OCI-LY3 (cell line): Measurements from ENCODE around the gene HIVEP3.
A peak's percentile ranks its signal among the peaks of the same experiment; 100 is the strongest.

Source experiments
- H2AFZ ChIP-seq: fragments of 200-600, 300-600 bp; shearing (Covaris generic); 2 replicates; pipeline ENCODE4 v1.6.0; 2014; ENCODE audit warnings: antibody characterized with exemption, low read depth, low read length
- H3K27ac ChIP-seq: fragments of 200-600, 300-600 bp; sonication (generic); 2 replicates; pipeline ENCODE4 v1.5.1; 2014; ENCODE audit warnings: mild to moderate bottlenecking, low read length, moderate library complexity, mixed read lengths
- H3K27me3 ChIP-seq: fragments of 200-600, 300-600 bp; sonication (generic); 2 replicates; pipeline ENCODE4 v1.6.1; 2014; ENCODE audit warnings: low read depth, low read length, mixed read lengths
- H3K36me3 ChIP-seq: fragments of 200-600, 300-600 bp; sonication (generic); replicated peaks from 2 replicates; pipeline ENCODE3; 2014; ENCODE audit warnings: low read depth, low read length, mixed read lengths
- H3K4me1 ChIP-seq: fragments of 300-600, 200-600 bp; sonication (generic); 2 replicates; pipeline ENCODE4 v1.6.1; 2014; ENCODE audit warnings: low read length, mixed read lengths
- H3K4me2 ChIP-seq: fragments of 200-600, 300-600 bp; sonication (generic); 2 replicates; pipeline ENCODE4 v1.6.1; 2014; ENCODE audit warnings: low read length, mixed read lengths
- H3K4me3 ChIP-seq: fragments of 300-600, 200-600 bp; sonication (generic); 2 replicates; pipeline ENCODE4 v1.5.1; 2014; ENCODE audit warnings: antibody characterized with exemption, mild to moderate bottlenecking, low read length, moderate library complexity
- H3K79me2 ChIP-seq: fragments of 300-600, 200-600 bp; shearing (Covaris generic); 2 replicates; pipeline ENCODE4 v1.6.1; 2014; ENCODE audit warnings: mild to moderate bottlenecking, low read length, mixed read lengths
- H3K9ac ChIP-seq: fragments of 300-600, 200-600 bp; shearing (Covaris generic); 2 replicates; pipeline ENCODE4 v1.6.0; 2014; ENCODE audit warnings: mild to moderate bottlenecking, low read length, moderate library complexity
- H3K9me3 ChIP-seq: fragments of 200-600, 300-600 bp; shearing (Covaris generic); 2 replicates; pipeline ENCODE4 v1.6.1; 2014; ENCODE audit warnings: low read length, mixed read lengths; ENCODE audit not compliant: insufficient read depth
- H4K20me1 ChIP-seq: fragments of 200-600, 300-600 bp; sonication (generic); 2 replicates; pipeline ENCODE4 v1.6.1; 2016; ENCODE audit warnings: low read length, mixed read lengths; ENCODE audit not compliant: insufficient read depth
- EZH2phosphoT487 ChIP-seq: fragments of 200-600 bp; shearing (Covaris generic); IDR thresholded peaks from 2 replicates; pipeline ENCODE4 v1.6.1; 2018; ENCODE audit warnings: antibody characterized with exemption, mixed run types, low read depth
- TF ChIP-seq, protein P1 (sequence below): fragments of 200-600, 300-600 bp; sonication (generic); IDR thresholded peaks from 2 replicates; pipeline ENCODE4 v1.5.1; 2014; ENCODE audit warnings: antibody characterized with exemption, low read length, low read depth

The HIVEP3 gene

DNA sequence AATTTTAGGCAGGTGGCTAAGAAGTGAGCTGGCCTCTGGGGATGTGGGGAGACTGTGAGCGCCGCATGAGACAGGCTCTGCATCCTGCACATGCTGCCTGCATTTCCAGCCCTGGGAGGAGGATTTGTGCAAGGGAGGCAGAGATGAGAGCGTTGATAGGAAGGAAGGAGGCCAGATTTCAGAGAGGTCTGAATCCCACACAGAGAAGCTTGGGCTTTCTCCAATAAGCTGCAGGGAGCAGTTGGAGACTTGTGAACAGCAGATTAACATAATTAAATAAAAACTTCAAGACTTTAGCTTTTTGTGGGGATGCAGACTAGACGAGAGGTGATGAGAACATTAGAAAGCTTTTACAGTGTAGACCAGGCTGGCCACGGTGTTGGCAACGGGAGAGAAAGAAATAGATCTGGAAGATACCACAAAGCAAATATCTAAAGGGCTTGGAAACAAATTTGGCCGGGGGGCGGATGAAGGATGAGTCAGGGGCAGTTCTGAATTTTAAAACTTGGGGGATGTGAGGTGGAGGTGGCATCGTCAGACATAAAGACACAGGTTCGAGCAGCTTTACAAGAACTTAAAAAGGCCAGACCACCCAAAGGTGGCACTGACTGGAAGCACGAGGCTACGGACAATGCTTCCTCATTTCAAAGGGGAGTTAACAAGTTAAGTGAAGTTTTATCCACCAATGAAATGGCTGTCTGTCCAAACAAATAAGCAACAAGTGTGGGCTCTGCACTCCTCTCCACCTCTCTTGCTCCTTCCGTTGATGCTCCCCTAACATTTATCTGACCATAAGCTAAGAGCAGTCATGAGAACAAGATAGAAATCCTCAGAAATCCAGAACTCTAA lies 57.0 kb downstream of the HIVEP3 start:
- H2AFZ ChIP-seq: no peak overlapping the region
- H3K9me3 ChIP-seq: no peaks in the 10 kb centered on the region
- no peaks in the 10 kb centered on the region for H3K79me2 ChIP-seq
- H3K4me1 ChIP-seq: peaks cover 30% of the 10 kb centered on the region
- H4K20me1 ChIP-seq: no peaks in the 10 kb centered on the region
- no peak overlapping the region for H3K9ac ChIP-seq
- peaks cover 20% of the 10 kb centered on the region for H3K36me3 ChIP-seq
- no peak for TF ChIP-seq EZH2phosphoT487
- TF ChIP-seq, protein P1, sequence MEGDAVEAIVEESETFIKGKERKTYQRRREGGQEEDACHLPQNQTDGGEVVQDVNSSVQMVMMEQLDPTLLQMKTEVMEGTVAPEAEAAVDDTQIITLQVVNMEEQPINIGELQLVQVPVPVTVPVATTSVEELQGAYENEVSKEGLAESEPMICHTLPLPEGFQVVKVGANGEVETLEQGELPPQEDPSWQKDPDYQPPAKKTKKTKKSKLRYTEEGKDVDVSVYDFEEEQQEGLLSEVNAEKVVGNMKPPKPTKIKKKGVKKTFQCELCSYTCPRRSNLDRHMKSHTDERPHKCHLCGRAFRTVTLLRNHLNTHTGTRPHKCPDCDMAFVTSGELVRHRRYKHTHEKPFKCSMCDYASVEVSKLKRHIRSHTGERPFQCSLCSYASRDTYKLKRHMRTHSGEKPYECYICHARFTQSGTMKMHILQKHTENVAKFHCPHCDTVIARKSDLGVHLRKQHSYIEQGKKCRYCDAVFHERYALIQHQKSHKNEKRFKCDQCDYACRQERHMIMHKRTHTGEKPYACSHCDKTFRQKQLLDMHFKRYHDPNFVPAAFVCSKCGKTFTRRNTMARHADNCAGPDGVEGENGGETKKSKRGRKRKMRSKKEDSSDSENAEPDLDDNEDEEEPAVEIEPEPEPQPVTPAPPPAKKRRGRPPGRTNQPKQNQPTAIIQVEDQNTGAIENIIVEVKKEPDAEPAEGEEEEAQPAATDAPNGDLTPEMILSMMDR: no peak
- H3K4me3 ChIP-seq: no peak overlapping the region
- H3K27me3 ChIP-seq: no peaks in the 10 kb centered on the region
- no peak overlapping the region for H3K27ac ChIP-seq
- H3K4me2 ChIP-seq: no peak overlapping the region

DNA sequence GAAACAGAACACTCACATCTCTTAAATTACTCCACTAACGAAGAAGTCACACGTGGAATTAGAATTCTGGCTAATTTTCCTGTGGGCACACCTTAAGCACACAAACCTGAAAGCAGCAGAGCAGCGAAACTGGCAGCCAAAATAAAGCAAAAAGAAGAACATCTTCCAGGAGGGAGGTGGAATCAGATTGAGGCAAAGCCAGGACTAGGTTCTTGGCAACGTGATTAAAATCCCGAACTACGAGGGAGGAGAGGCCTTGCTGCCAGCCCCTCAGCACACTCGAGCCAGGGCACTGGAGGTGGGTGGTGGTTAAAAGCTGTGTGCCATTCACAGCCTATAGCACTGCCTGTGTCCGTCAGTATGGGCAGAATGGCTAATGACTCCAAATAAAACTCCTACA lies 58.0 kb downstream of the HIVEP3 start:
- H3K4me1 ChIP-seq: peaks cover 30% of the 10 kb centered on the region
- no peaks in the 10 kb centered on the region for H3K9me3 ChIP-seq
- TF ChIP-seq, protein P1: no peak
- TF ChIP-seq EZH2phosphoT487: no peak
- no peak overlapping the region for H3K27ac ChIP-seq
- H3K4me2 ChIP-seq: no peak overlapping the region
- no peak overlapping the region for H3K4me3 ChIP-seq
- H3K9ac ChIP-seq: no peak overlapping the region
- no peaks in the 10 kb centered on the region for H3K79me2 ChIP-seq
- H4K20me1 ChIP-seq: no peaks in the 10 kb centered on the region
- no peaks in the 10 kb centered on the region for H3K27me3 ChIP-seq
- peaks cover 20% of the 10 kb centered on the region for H3K36me3 ChIP-seq
- no peak overlapping the region for H2AFZ ChIP-seq

DNA sequence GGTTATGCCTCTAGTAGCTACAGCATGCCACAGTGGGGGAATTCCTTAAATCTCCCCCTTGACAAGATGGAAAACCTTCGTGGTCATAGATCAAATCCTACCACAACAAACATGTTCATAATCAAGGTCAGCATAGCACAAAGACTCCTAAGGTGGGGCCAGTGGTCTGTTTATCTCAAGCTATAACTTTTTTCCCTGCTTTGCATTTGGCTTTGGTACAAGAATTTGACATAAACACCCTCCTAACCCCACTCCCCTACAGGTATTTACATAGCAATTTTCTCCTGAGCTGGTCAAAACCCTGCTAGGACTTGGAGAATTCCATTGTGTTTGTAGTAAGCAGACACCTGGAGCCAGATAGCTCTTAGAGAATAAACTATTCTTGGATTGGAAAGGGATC lies 58.5 kb downstream of the HIVEP3 start:
- H2AFZ ChIP-seq: no peak overlapping the region
- no peaks in the 10 kb centered on the region for H3K79me2 ChIP-seq

DNA sequence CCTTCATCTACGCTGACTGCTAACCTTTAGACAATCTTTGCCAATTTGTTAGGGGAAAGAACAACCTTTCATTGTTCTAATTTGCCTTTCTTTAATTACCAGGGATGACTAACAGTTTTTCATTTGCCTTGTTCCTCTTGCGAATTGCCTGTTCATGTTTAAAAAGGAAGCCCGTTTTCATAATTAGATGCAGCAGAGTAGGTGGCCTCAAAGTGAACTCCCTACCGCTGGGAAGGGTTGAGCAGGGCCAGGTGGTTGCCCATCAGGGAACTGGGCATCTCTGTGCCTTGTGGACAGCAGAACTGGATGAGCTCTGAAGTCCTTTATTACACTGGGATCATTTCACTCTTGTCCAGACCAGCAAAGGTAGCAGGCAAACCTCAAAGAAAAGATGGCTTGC lies 59.0 kb downstream of the HIVEP3 start:
- Histone ChIP-seq H4K20me1 (no peaks in the 10 kb centered on the region), H3K4me2 (peak overlapping the region; percentile 73), H3K79me2 (no peaks in the 10 kb centered on the region), H3K4me3 (peak overlapping the region; percentile 40), H3K27ac (peak overlapping the region; percentile 31), H2AFZ (no peak overlapping the region), H3K27me3 (no peaks in the 10 kb centered on the region), H3K9me3 (no peaks in the 10 kb centered on the region), H3K9ac (no peak overlapping the region), H3K36me3 (peaks cover 23% of the 10 kb centered on the region), H3K4me1 (peaks cover 30% of the 10 kb centered on the region)
- TF ChIP-seq EZH2phosphoT487: no peak

More for the DNA sequence above, 58.5 kb downstream of the HIVEP3 start:
- no peaks in the 10 kb centered on the region for H4K20me1 ChIP-seq
- peak overlapping the region; percentile 73 for H3K4me2 ChIP-seq
- peak overlapping the region; percentile 31 for H3K27ac ChIP-seq
- no peaks in the 10 kb centered on the region for H3K27me3 ChIP-seq
- H3K4me1 ChIP-seq: peaks cover 30% of the 10 kb centered on the region
- H3K9me3 ChIP-seq: no peaks in the 10 kb centered on the region
- TF ChIP-seq EZH2phosphoT487: no peak
- TF ChIP-seq, protein P1: no peak
- no peak overlapping the region for H3K9ac ChIP-seq
- peaks cover 23% of the 10 kb centered on the region for H3K36me3 ChIP-seq
- peak overlapping the region; percentile 40 for H3K4me3 ChIP-seq
